ENCODE measurements around the gene PFN3.

PFN3 gene, protein sequence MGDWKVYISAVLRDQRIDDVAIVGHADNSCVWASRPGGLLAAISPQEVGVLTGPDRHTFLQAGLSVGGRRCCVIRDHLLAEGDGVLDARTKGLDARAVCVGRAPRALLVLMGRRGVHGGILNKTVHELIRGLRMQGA

DNA sequence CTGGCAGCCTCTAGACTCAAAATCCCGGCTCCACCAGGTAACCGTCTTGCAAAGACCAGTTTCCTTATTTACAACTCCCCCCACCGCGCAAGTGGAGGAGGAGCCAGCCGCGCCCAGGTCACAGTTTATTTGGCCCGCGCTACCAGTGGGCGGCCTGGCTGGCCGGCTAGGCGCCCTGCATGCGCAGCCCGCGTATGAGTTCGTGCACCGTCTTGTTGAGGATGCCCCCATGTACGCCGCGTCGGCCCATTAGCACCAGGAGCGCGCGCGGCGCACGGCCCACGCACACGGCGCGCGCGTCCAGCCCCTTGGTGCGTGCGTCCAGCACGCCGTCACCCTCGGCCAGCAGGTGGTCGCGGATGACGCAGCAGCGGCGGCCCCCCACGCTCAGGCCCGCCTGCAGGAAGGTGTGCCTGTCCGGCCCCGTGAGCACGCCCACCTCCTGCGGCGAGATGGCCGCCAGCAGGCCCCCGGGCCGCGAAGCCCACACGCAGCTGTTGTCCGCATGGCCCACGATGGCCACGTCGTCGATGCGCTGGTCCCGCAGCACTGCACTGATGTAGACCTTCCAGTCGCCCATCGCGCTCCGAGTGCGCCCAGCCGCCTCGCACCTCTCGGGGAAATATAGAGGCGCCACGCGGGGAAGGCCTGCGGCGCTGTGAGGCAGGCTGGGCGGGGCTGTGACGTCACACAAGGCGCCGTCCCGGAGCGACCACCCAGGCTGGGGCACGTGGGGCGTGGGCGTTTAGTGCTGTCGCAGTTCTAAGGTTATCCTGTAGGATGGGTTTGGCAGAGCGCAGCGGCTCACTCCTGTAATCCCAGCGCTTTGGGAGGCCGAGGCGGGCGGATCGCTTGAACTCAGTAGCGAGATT lies at the start of gene PFN3:
PFN3 (minus strand) TSS at position 665 of the 872 bp plus-strand sequence; CDS start at position 580, 85 bp downstream.
- DNase-seq: no peak

GRCh38 chr5:177449140-177450061 lies 48.9 kb upstream of the PFN3 start:
- DNase-seq: no peak

DNA sequence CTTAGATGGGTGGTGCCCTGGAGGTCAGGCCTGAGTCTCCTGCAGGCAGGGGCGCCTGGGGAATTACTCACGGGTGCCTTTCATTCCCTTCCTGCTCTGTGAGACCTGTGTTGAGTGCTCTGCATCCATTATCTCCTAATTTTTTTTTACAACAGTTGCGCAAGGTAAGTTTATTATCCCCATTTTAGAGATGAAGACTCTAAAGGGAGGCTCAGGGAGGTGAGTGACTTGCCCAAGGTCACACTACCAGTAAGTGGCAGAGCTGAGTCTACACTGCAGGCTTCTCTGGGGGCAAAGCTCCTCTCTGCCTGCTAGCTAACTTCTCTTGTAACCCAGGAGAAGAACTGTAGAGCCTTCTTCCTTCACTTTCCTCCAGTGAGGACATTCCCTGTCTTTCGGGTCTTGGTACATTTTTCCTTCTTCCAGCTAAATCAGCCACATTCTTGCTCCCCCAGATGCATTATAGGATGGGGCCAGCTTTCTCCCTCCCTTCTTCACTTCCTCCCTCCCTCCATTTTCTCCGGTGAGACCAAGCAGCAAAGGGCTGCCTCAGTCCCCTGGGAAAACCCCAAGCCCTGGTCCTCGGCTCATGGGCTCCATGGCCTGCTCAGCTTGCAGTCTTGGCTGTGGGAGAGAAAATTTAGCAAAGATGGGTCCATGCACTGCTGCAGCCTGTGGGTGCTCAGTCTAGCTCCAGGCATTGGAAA lies 47.9 kb upstream of the PFN3 start:
- no peak for DNase-seq

- peak; percentile 33 for DNase-seq
These were observed 47.3 kb upstream of the PFN3 start for GRCh38 chr5:177447611-177448243.

- DNase-seq: peak; percentile 36
These were observed 46.7 kb upstream of the PFN3 start for GRCh38 chr5:177447066-177447610.

DNA sequence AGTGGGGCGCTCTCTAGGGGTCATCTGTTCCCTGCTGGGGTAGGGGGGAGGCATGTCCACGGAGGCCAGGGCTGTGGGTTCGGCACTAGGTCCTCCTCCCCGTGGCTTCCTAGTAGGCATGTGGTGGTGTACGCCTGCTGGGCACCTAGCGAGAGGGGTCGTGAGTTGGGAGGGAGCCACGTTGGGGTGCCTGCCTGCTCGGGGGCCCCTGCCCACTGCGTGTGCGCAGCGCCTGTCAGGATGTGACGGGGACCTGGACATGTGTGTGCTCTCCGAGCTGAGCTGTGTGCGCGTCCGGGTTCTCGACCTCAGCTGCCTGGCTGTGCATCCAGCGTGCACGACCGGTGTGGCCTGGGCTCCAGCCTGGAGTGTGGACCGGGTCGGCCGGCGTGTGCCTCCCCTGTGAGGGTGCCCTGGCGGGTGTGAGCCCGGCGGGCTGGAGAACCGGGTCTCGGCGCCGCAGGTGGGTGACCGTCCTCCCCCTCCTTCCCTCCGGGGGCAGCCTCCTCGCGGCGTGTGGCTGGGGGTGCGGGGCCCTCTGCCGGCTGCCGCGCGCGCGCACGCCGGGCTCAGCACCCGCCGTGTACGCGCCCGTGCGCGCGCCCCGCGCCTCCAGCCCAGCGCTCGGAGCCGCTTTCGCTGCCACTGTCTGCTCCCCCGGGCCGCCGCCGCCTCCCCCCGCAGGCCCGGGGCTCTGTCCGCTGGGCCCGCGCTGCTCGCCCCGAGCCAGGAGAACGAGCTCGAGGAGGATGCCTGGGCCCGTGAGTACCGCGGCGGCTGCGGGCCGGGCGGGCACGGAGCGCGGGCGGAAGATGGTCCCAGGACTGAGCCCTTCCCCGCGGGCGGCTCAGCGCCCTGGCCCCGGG lies 46.0 kb upstream of the PFN3 start, which contains the start of gene PRR7:
PRR7 (plus strand) TSS at position 615 of the 866 bp plus-strand sequence. CDS start 8,254 bp downstream, outside the sequence.
- DNase-seq: peak; percentile 50

DNA sequence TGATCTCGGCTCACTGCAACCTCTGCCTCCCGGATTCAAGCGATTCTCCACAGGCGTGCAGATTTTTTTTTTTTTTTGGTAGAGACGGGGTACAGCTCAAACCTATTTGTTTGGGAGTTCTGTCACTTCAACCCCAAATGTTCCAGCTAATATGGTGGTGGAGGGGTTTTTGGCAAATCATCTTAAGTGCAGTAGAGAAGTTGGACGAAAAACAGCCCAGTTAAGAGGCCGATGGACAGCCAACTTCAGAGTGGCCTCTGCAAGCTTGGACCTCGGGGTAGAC lies 45.4 kb upstream of the PFN3 start:
- no peak for DNase-seq

DNA sequence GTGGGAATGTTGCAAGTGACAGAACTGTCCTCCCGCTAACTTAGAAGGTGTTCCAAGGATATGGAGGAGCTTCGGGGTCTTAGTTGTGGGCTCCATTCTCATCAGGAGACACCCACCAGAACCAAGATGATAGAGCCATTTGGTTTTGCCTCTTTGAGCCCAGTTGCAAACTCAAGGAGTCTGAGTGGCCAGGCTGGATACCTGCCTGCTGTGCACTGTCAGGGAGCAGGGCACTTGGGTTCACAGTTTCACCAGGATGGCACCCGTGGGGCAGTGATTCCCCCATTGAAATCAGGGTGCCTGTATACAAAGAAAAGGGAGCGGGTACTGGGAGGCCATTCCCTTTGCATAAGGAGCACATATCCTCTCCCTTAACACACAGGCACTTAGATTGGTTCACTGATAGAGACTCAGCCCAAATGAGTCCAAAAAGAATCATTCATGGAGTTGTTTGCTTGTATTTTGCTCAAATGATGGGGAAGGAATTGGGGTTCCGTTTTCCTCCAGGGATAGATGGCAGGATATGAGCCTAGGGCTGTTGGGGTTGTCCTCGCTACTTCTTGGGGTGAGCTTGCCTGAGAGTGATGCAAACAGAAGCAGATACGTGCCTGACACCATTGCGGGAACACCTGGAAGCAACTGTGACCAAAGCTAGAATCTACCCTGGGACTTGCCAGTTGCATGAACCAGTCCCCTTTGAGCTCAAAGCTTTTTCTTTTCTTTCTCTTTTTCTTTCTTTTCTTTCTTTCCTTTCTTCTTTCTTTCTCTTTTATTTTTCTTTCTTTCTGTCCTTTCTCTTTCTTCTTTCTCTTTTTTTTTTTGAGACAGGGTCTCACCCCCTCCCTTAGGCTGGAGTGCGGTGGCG lies 44.8 kb upstream of the PFN3 start:
- DNase-seq: peak; percentile 24

- no peak for DNase-seq
These were observed 43.9 kb upstream of the PFN3 start for GRCh38 chr5:177444106-177445051.

- DNase-seq: no peak
These were observed 42.9 kb upstream of the PFN3 start for GRCh38 chr5:177443144-177443983.

GRCh38 chr5:177442066-177442826 lies 41.8 kb upstream of the PFN3 start:
- no peak for DNase-seq

GRCh38 chr5:177440990-177441780 lies 40.7 kb upstream of the PFN3 start:
- no peak for DNase-seq

- no peak for DNase-seq
These were observed 39.9 kb upstream of the PFN3 start for GRCh38 chr5:177440211-177440989.

GRCh38 chr5:177439518-177440053 lies 39.1 kb upstream of the PFN3 start:
- no peak for DNase-seq

DNA sequence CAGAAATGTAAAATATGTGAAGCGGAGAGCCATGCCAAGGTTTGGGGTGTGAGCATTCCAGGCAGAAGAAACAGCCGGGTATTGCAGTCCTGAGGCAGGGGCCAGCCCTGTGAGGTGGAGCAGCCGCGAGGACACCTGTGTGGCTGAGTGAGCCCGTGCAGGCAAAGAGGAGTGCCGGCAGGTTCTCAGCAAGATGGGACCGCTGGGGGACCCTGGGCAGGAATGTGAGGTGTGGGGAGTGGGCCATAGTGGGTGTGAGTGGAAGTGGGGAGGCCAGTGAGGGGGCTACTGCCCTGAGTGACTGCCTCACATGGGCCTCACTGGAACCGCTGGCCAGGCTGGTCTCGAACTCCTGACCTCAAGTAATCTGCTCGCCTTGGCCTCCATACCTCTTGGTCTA lies 38.0 kb upstream of the PFN3 start:
- no peak for DNase-seq

Measured in hematopoietic multipotent progenitor cell treated with erythropoietin and hydrocortisone succinate and interleukin-3 and kit ligand, for 8 days (in vitro differentiated cells).